ENCODE results near the gene UTF1. TPM values are rescaled to one million over a fixed set of nuclear protein-coding genes. Genes with fewer than 3 reads are reported as not detected.

Gene UTF1, protein sequence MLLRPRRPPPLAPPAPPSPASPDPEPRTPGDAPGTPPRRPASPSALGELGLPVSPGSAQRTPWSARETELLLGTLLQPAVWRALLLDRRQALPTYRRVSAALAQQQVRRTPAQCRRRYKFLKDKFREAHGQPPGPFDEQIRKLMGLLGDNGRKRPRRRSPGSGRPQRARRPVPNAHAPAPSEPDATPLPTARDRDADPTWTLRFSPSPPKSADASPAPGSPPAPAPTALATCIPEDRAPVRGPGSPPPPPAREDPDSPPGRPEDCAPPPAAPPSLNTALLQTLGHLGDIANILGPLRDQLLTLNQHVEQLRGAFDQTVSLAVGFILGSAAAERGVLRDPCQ
- total RNA-seq = under 0.01 TPM

DNA sequence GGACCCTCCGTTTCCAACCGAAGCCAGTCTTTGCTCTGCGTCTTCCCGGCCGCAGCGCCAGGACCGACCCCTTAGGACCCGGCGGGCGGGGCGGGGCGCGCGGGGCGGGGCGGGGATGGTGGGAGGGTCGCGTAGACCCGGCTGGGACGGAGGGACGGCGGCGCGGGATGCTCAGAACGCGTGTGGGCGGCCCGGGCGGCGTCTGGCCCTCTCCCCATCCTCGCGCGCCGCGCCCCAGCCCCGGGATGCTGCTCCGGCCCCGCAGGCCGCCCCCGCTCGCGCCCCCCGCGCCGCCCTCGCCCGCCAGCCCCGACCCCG lies at the start of gene UTF1:
Gene UTF1, plus strand, starts transcription at position 174 of the 318 bp plus-strand sequence. Its CDS starts 72 bp downstream, at position 246.
- no peak for DNase-seq (ENCODE audit: low read depth in 2 of 3, low spot score in 2 of 3)

DNA sequence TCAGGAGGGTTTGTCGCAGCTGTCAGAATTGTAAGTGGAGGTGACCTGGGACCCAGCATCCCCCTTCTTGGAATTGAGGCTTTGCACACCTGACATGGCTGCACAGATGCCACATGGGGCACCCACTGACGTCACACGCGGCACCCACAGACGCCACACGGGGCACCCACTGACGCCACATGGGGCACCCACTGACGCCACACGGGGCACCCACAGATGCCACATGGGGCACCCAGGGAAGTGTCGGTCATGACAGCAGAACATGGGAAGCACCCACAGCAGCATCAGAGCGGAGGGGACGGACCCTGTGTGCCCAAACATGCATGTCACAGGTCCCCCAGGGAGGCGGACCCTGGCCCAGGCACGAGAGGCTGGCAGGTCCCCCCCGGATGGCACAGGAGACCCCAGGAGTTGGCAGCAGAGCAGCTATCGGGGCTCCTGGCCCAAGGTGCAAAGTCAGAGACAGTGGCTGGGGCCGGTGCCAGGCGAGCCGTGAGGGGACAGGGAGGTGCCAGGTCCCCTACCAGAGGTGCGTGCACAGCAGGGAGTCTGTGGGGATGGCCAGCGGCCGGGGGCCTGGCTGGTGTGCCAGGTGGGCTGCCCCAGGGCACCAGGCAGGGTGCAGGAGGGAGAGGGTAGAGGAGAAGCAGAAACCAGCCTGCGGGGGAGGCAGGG lies 48.9 kb upstream of the UTF1 start:
- no peak for DNase-seq (ENCODE audit: low read depth in 2 of 3, low spot score in 2 of 3)

DNA sequence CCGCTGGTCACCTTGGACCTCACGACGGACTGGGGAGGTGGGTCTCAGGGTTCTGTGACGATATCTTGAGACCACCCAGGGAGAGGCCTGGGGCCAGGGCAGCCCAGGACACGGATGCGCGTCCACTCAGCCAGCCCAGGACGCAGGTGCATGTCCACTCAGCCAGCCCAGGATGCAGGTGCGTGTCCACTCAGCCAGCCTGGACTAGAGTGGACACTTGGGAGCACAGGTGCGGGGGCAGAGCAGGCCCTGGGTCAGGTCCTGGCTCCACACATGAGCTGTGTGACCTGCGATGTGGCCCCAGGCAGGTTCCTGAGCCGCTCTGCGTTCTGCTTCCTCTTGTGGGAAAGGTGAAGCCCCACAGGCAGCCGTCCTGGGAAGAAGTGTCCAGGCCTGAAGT lies 47.8 kb upstream of the UTF1 start:
- DNase-seq (ENCODE audit: low read depth in 2 of 3, low spot score in 2 of 3) = no peak

DNA sequence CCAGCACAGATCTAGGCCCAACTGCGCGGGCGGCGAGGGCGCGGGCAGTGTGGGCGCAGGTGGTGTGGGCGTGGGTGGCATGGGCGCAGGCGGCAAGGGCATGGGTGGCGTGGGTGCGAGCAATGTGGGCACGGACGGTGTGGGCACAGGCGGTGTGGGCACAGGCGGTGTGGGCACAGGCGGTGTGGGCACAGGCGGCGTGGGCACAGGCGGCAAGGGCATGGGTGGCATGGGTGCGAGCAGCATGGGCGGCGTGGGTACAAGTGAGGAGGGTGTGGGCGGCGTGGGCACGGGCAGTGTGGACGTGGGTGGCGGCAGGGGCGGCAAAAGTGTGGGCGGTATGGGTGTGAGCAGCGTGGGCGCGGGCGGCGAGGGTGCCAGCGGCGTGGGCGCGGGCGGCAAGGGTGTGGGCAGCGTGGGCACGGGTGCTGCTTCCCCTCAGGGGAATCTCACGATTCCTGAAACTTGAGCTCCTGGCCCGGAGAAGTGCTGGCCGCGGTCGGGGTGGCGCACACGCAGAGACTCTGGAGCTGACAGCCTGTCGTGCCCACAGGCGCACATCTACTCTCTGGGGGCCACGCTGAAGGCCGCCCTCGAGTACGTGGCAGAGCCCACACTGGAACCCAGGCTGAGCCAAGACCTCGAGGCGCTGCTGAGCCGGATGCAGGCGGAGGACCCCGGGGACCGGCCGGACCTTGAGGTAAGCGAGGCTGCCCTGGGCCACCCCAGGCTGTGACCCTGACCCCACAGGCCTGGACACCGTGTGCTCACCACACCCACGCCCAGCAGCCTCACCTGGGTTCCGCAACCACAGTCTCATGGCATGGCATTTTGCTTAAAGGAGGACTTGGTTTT lies 47.0 kb upstream of the UTF1 start:
- DNase-seq (ENCODE audit: low read depth in 2 of 3, low spot score in 2 of 3) = no peak

DNA sequence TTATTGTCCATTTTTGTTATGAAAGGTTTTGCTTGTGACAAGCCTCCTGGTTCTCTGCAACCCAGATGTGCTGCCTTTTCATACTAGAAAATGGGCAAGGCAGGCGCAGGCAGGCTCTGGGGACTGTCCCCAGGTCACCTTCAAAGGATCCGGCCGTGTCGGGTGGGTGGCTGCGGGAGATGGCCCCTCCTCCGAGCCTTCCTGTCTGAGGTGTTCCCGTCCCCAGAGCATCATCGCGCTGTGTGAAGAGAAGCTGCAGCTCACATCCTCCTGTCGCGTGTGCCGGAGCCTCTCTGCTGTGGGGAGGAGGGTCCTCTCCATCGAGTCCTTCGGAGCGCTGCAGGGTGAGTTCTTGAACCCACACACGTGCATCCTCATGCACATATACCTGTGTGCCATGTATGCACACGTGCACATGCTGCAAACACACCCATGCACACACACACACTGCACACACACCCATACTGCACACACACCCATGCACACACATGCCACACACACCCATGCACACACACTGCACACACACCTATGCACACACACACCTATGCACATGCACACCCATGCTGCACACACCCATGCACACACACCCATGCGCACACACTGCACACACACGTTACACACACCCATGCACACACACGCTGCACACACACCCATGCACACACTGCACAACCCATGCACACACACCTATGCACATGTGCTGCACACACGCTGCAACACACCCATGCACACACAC lies 46.2 kb upstream of the UTF1 start:
- no peak for DNase-seq (ENCODE audit: low read depth in 2 of 3, low spot score in 2 of 3)

DNA sequence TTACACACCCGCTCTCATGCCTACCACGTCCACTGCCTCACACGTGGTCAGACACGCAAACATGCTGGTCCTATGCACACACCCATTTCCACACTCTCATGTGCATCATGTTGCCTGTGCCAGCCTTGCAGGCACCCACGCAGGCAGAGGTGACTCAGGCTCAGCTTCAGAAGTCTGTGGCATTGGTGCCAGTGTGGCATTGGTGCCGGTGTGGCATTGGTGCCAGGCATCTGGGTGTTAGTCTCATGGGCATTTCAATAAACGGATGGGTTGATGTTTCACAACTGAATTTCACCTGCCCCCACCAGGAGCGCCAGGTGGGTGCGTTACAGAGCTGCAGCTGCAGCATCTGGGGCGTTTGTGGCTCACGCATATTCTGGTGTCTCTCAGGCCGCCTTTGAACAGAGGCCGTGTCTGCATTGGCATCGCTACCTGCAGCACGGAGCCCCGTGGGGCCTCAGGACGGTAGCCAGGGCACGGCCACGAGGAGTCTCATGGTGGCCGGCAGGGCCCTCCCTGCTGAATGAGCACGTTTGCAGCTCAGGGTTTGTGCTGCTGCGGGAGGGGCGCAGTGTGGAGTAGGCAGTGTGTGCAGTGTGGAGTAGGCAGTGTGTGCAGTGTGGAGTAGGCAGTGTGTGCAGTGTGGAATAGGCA lies 45.3 kb upstream of the UTF1 start:
- DNase-seq (ENCODE audit: low read depth in 2 of 3, low spot score in 2 of 3) = no peak

DNA sequence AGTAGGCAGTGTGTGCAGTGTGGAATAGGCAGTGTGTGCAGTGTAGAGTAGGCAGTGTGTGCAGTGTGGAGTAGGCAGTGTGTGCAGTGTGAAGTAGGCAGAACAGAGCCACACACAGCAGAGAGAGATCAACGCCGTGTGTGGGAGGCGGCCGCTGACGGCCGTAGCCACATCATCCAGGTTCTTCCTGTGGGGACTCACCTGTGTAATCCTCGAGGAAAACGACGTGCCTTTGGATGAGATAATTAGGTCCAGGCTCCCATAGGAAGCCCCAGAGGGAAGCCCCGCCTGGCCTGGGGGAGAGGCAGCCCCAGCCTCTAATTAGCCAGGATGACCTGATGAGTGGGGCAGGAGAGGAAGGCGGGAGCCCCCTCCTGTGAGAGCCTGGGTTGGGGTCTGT lies 44.6 kb upstream of the UTF1 start:
- DNase-seq (ENCODE audit: low read depth in 2 of 3, low spot score in 2 of 3) = no peak

DNA sequence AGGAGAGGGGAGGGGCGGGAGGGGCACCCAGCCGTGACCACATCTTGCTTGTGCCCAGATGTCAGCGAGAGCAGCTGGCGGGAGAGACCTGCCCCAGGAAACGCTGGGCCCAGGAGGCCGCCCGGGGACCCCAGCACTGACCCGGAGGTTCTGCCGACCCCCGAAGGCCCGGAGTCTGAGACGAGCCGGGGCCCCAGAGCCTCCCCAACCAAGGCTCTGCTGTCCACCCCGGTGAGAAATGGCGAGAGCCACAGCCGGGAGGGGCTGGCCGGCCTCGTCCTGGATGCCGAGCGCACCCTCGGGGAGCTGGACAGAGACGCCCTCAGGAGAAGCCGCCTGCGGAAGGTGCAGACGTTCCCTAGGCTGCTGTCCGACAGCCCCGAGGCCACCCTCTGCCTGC lies 44.1 kb upstream of the UTF1 start:
- DNase-seq (ENCODE audit: low read depth in 2 of 3, low spot score in 2 of 3) = no peak

DNA sequence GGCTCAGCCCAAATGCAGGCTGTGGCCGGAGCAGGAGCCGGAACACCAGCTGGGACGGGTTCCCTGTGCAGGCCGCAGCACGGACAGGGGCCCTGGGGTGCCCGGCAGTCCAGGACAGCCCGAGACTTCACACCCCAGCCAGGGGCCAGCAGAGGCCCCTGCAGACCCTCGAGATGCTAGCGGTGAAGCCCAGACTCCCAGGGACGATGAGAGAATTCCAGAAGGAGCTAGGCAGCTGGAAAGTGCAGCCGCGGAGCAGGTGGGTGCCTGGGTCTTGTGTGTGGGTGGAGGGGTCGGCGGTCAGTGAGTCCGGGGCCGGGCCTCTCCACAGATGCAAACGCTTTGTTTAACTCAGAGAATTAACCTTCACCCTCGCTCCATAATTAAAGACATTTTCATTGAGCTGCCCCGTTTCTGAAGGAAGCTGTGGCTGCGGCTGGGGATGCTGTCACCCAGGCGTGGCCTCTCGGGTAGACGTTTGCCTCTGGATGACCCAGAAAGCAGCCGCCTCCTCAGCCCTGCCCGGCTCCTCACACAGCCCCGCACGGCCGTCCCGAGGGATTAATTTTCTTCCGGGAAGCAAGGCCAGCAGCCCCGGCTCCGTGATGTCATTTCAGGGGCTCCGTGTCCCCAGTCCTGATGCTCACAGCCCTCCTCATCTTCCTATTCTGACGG lies 43.5 kb upstream of the UTF1 start:
- no peak for DNase-seq (ENCODE audit: low read depth in 2 of 3, low spot score in 2 of 3)

DNA sequence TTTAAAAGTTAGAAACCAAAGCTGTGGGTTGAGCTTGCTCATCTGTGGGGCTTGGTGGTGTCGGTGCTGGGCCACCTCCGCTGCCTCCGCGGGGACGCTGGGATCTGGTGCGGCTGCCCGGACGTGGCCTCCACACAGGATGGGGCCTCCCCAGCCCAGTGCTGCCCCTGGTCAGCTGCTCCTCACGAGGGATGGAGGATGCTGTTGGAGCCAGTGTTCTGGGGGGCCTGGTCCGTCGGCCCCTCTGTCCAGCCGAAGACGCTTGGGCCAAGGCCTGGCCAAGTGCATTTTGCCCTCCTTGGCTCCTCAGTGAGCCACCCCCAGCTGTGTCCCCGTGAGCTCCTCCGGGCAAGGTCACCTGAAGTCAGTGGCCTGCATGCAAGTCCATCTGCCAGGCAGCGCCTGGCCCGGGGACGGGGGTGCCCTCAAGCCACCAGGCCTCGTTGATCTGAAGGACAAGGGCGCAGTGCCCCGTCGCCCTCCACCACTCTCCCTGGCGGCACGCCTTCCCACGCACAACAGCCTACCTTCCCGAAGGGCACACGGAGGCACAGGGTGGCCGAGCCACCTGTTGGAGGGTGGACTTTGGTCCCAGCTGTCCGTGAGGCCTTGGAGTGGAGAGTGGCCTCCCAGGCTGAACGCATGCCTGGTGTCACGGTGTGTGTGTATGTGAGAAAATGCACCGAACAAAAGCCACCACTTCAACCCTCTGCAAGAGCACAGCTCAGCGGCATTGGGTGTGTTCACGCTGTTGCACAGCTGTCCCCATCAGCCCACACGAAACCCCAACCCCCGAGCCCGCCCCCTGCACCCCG lies 42.7 kb upstream of the UTF1 start:
- no peak for DNase-seq (ENCODE audit: low read depth in 2 of 3, low spot score in 2 of 3)

DNA sequence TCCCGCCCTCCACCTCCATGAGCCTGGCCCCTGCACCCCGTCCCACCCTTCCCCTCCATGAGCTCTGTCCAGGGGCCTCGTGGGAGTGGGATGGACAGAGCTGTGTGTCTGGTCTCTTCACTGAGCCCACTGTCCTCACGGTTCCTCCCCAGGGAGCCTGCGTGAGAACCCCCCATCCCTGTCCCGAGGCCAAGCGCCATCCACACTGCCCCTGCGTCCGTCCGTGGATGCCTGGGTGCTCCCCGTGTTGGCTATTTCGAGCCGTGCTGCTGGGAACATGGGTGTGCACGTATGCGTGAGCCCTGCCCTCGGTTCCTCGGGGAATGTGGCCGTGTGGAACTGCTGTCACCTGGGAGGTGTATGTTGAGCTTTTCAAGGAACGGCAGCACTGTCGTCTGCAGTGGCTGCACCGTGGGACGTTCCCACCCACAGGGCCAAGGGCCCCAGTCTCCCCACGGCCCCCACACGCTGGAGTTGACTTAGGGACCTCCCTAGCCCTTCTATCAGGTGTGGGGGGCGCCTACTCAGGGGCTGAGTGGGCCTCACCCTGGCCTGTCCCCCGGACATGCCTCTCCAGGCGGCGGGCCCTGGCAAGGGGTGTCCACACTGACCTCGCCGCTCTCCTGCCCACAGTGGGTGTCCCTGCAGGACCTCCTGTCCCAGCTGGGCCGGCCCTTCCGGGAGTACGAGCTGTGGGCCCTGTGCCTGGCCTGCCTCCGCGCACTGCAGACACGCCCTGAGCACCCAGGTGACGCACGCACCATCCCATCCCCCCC lies 41.9 kb upstream of the UTF1 start:
- DNase-seq (ENCODE audit: low read depth in 2 of 3, low spot score in 2 of 3) = no peak

DNA sequence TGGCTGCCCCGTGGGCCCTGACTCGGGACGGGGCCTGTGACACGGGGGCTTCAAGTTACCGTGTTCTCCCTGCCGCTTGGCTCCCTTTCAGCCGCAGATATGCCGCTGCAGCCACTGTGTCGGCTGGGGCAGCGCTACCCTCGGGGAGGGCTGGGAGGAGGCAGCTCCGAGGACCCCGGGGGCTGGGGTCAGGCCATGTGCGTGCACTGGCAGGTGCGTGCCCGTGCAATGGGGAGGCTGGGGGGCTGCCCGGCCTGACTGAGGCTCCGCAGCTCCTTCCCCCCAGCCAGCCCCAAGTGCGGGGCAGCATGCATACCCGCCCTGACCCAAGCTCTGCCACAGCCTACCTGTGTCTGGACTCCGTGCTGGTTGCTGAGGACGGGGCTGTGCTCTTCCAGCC lies 40.8 kb upstream of the UTF1 start:
- DNase-seq (ENCODE audit: low read depth in 2 of 3, low spot score in 2 of 3) = no peak

DNA sequence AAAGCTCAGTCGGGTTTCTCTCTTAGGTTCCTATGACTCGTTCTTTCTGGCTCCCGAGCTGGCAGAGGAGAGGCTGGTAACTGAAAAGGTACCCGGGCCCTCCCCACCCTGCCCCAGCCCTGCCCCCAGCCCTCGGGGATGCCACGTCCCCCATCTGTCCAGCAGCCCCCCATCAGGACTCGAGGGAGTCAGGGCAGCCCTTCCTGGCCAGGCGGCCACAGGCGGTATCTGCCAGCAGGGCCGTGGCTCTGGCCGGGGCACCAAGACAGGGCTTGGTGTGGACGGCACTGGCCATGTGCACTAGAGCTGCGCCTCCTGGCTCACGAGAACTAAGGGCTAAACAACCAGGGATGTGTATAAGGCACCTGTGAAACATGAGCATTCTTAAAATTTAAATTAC lies 40.3 kb upstream of the UTF1 start:
- DNase-seq (ENCODE audit: low read depth in 2 of 3, low spot score in 2 of 3) = no peak

DNA sequence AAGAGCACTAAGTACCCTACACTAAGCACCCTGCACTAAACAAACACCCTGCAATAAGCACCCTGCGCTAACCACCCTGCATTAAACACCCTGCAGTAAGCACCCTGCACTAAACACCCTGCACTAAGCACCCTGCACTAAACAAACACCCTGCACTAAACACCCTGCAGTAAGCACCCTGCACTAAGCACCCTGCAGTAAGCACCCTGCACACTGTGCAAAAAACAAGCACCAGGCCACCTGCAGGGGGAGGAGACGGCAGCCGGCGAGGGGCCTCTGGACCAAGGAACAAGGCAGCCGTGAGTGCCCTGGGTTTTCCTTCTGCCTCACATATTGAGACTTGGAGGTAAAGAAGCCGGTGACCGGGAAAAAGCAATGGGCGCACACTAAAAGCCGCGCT lies 39.8 kb upstream of the UTF1 start:
- no peak for DNase-seq (ENCODE audit: low read depth in 2 of 3, low spot score in 2 of 3)

DNA sequence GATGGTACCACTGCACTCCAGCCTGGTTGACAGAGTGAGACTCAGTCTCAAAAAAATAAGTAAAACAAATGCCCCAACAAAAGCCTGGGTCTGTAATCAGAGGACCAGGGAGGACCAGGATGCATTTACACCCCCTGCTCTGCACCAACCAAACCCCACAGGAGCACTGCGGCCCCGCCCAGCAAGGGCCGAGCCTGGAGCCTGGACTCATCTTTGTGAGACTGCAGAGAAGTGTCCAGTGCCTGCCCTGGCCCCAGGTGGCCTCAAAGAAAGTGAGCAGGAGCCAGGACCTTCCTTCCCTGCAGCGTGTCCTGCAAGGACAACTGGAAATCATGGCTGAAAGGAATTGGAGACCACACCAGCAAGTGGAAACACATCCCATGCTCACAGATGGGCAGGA lies 38.4 kb upstream of the UTF1 start:
- no peak for DNase-seq (ENCODE audit: low read depth in 2 of 3, low spot score in 2 of 3)

DNA sequence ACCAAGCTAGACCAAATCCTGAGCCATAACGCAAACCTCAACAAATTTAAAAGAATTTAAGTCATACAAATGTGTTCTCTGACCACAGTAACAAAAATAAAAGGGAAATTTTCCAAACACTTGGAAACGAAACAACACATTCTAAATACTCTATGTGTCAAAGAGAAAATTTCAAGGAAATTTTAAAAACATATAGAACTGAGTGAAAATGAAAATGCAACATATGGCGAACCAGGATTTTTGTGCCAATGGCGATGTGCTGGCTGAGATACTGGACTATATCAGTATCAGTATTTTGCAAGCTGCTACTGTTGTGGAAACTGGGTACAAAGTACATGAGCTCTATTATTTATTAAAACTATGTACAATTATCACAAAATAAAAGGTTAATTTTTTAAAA lies 35.9 kb upstream of the UTF1 start:
- no peak for DNase-seq (ENCODE audit: low read depth in 2 of 3, low spot score in 2 of 3)

DNA sequence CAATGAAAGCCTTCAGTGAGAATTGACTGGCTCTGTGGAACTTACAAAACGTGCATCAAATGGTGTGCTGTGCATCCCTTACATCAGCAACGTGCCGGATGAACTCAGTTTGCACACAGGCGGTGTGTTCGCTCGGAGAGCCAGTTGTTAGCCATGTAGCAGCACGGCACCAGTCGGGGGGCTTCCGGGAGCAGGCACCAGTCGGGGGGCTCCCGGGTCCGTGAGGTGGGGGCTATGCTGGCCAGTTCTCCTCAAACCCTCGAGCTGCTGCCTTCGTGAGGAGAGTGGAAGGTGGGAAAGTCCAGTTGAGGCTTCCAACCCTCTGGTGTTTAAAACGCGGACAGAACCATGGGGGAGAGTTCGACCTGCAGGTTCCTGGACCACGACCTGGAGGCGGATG lies 34.9 kb upstream of the UTF1 start:
- no peak for DNase-seq (ENCODE audit: low read depth in 2 of 3, low spot score in 2 of 3)

DNA sequence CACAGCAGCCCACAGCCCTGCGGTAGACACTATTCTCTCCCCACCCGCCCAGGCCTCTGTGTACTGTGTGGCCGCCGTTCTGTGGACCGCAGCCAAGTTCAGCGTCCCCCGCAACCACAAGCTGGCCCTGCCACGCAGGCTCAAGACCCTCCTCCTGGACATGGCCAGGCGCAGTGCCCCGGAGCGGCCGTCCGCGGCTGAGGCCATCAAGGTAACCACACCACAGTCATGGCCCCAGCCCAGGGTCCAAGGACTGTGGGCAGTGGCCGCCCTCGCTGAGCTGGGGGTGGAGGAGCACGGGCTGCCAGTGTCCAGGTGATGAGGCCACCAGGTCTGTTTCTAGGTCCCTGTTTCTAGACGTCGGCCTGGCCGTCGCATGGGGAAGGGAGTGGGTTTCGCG lies 34.4 kb upstream of the UTF1 start:
- no peak for DNase-seq (ENCODE audit: low read depth in 2 of 3, low spot score in 2 of 3)

Data from hematopoietic multipotent progenitor cell (in vitro differentiated cells).